Gastrocnemius medialis (tissue), 4 donors: ENCODE results near the gene ZIC5.

ENCODE experiments used
- CTCF ChIP-seq, 5 experiments: fragments of 450-650 bp in 3 of 5; fragments of 200-600 bp in 2 of 5; sonication (generic) in 2 of 5; IDR thresholded peaks in 4 of 5; conservative IDR thresholded peaks in 1 of 5; 1 replicate in 4 of 5; 2 replicates in 1 of 5; pipeline ENCODE4 v1.5.1; 2016 to 2019; ENCODE audit warnings: antibody characterized with exemption in 5 of 5, mild to moderate bottlenecking in 3 of 5, moderate library complexity in 3 of 5
- POLR2A ChIP-seq, 2 donors: fragments of 450-650 bp; IDR thresholded peaks; one replicate each; pipeline ENCODE4 v1.6.1; 2017; ENCODE audit warnings: antibody characterized with exemption in 2 of 2, mild to moderate bottlenecking in 2 of 2, moderate library complexity in 2 of 2

GRCh38 chr13:99976575-99976974 is 5.0 kb upstream of the ZIC5 start:
- TF ChIP-seq CTCF (IDR thresholded peaks at IDR 0.05 in 4 of 5, conservative IDR thresholded peaks at IDR 0.05 in 1 of 5) (no peak), POLR2A (IDR thresholded peaks at IDR 0.05) (no peak)
